ENCODE measurements around the gene TUB.

TUB gene

DNA sequence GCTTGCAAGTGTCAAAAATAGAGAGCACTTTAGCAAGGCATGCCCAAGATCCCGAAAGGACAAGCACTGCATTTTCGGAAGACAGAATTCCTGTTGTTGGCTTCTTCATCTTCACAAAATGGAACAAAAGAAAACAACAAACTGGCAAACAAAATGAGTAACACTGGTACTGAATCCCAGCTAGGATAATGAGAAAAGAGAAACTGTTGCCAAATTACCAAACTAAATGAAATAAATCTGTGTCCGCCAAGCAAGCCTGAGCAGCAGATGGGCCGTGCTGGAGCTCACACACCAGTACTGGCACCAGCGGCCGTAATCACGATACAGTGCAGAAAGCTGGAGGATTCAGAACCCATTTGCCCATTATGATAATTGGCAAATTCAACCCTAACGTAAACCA lies 30.6 kb downstream of the TUB start:
- Histone ChIP-seq H3K9me3 (ENCODE audit: control insufficient read depth, insufficient read depth, low read depth, low read length) (no peaks in the 10 kb centered on the region), H3K36me3 (ENCODE audit: control insufficient read depth, insufficient read depth, low read length) (peaks cover 27% of the 10 kb centered on the region), H3K9ac (ENCODE audit: low read length) (no peak overlapping the region), H3K27ac (ENCODE audit: low read depth, low read length) (no peak overlapping the region), H3K27me3 (ENCODE audit: control insufficient read depth, insufficient read depth, low read length) (no peaks in the 10 kb centered on the region), H3K4me1 (ENCODE audit: control insufficient read depth, insufficient read depth, low read length) (no peaks in the 10 kb centered on the region), H3K4me3 (ENCODE audit: low read depth, low read length) (no peak overlapping the region)

DNA sequence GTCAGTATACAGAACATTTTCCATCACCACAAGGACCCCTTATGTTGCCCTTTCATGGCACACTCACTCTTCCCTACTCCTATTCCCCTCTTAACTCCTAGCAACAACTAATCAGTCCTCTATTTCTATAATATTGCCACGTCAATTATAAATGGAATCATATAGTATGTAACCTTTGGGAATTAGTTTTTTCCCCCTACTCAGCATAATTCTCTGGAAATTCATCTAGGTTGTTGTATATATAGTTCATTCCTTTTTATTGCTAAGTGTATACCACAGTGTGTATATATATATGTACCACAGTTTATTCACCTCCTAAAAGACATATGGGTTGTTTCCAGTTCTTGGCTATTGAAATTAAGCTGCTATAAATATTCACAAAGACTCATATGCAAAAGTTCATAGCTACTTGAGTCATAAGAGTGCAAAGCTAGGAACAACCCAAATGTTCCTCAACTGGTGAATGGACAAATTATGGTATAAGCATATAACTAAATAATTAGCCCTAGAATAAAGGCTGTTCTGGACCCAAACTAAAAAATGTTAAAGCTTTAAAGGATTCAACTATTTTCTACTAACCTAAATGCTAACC lies 41.3 kb downstream of the TUB start:
- Histone ChIP-seq H3K4me1 (ENCODE audit: control insufficient read depth, insufficient read depth, low read length) (no peaks in the 10 kb centered on the region), H3K27me3 (ENCODE audit: control insufficient read depth, insufficient read depth, low read length) (no peaks in the 10 kb centered on the region), H3K36me3 (ENCODE audit: control insufficient read depth, insufficient read depth, low read length) (no peaks in the 10 kb centered on the region), H3K27ac (ENCODE audit: low read depth, low read length) (no peak overlapping the region), H3K9me3 (ENCODE audit: control insufficient read depth, insufficient read depth, low read depth, low read length) (no peaks in the 10 kb centered on the region), H3K9ac (ENCODE audit: low read length) (no peak overlapping the region), H3K4me3 (ENCODE audit: low read depth, low read length) (no peak overlapping the region)

DNA sequence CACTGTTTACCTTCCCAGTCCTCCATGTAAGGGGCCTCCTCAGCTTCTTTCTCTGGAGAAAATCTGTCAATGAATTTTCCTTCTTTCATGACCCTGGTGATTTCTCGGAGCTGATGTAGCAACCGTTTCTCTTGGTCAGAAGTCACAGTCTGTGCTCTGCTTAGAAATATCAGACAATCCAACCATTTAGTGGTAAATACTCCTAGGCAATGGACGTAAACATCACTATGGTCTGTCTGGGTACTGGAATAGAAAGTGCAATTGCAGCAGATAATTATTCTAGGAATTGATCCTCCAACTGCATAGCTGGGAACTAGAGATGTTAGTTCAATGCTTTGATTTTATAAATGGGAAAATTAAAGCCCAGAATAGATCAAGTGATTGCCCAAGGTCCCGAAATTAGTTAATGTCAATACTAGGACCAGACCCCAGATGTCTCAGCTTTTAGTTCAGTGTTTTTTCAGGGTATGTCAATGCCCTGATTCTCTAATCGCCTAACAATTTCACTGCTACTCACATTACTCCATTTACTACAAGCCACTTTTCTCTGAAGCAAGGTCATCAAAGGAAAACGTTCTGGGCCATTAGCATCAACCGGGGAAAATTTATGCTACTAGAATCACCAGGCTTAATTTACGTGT lies 45.8 kb downstream of the TUB start:
- Histone ChIP-seq H3K9me3 (ENCODE audit: control insufficient read depth, insufficient read depth, low read depth, low read length) (no peaks in the 10 kb centered on the region), H3K4me1 (ENCODE audit: control insufficient read depth, insufficient read depth, low read length) (no peaks in the 10 kb centered on the region), H3K27ac (ENCODE audit: low read depth, low read length) (no peak overlapping the region), H3K4me3 (ENCODE audit: low read depth, low read length) (no peak overlapping the region), H3K9ac (ENCODE audit: low read length) (no peak overlapping the region), H3K27me3 (ENCODE audit: control insufficient read depth, insufficient read depth, low read length) (no peaks in the 10 kb centered on the region), H3K36me3 (ENCODE audit: control insufficient read depth, insufficient read depth, low read length) (no peaks in the 10 kb centered on the region)

DNA sequence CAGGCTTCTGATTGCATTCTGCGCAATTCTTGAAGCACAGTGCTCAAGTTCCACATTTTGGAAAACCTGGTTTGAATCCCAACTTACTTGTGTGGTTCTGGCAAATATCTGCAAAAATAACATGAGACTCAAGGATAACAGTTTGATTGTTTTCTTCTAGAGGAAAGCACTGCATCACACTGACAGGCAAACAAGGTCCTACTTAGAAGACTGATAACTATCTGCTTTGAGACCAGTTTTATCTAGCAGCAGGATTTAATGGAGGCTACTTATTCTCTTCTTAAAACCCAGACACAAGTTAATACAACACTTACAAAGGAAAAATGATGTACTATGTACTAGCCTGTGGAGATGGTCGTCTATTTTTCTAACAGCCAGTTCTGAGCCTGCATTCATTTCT lies 46.4 kb downstream of the TUB start:
- no peaks in the 10 kb centered on the region for H3K27me3 ChIP-seq (ENCODE audit: control insufficient read depth, insufficient read depth, low read length)
- H3K4me3 ChIP-seq (ENCODE audit: low read depth, low read length) = no peak overlapping the region
- H3K27ac ChIP-seq (ENCODE audit: low read depth, low read length) = no peak overlapping the region

DNA sequence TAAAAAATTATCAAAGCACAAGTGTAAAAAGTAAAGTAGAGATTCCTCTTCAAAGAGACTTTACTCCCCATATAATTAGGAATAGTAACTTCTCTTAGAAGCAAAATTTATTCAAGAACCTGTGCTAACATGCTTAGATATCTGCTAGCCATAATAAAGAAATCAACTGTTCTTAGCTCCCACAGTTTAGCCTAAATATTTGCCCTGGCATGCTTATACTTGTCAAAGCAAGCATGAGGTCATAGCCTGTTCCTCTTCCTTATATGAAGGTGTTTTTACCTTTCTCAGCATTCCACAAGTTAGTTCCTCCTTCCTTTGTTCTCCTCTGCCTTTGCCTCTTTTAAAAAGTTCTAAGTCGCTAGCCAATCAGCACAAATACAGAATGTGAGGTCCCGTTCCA lies 57.5 kb downstream of the TUB start:
- Histone ChIP-seq H3K4me1 (ENCODE audit: control insufficient read depth, insufficient read depth, low read length) (no peaks in the 10 kb centered on the region), H3K27me3 (ENCODE audit: control insufficient read depth, insufficient read depth, low read length) (no peaks in the 10 kb centered on the region), H3K9me3 (ENCODE audit: control insufficient read depth, insufficient read depth, low read depth, low read length) (peaks cover 7% of the 10 kb centered on the region; the same call in 1 of the 2 replicates), H3K4me3 (ENCODE audit: low read depth, low read length) (no peak overlapping the region), H3K27ac (ENCODE audit: low read depth, low read length) (no peak overlapping the region), H3K36me3 (ENCODE audit: control insufficient read depth, insufficient read depth, low read length) (peaks cover 7% of the 10 kb centered on the region; the same call in 1 of the 2 replicates), H3K9ac (ENCODE audit: low read length) (no peak overlapping the region)

More for the DNA sequence above, 46.4 kb downstream of the TUB start:
- H3K9ac ChIP-seq (ENCODE audit: low read length) = no peak overlapping the region
- no peaks in the 10 kb centered on the region for H3K36me3 ChIP-seq (ENCODE audit: control insufficient read depth, insufficient read depth, low read length)
- no peaks in the 10 kb centered on the region for H3K4me1 ChIP-seq (ENCODE audit: control insufficient read depth, insufficient read depth, low read length)
- H3K9me3 ChIP-seq (ENCODE audit: control insufficient read depth, insufficient read depth, low read depth, low read length) = no peaks in the 10 kb centered on the region

DNA sequence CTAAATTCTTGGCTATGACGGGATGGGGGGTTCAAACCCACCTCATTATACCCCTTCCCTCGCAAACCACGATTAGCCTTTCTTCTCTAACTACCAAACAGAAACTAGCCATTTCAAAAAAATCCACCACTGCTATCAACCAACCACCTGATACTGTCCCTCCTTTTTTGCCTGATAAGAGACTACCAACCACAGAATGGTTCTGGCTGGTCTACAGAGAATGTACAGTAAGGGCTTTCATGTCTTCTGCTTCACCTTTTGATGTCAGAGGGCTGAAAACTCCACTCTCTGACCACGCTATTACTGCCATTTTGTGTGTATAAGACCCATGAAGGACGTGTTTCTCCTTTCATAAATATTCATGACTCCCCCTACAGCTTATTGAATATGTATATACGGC lies 68.7 kb downstream of the TUB start:
- Histone ChIP-seq H3K27ac (ENCODE audit: low read depth, low read length) (no peak overlapping the region), H3K36me3 (ENCODE audit: control insufficient read depth, insufficient read depth, low read length) (no peaks in the 10 kb centered on the region; the same call in 1 of the 2 replicates), H3K9ac (ENCODE audit: low read length) (no peak overlapping the region), H3K4me1 (ENCODE audit: control insufficient read depth, insufficient read depth, low read length) (peaks cover 18% of the 10 kb centered on the region), H3K9me3 (ENCODE audit: control insufficient read depth, insufficient read depth, low read depth, low read length) (no peaks in the 10 kb centered on the region), H3K27me3 (ENCODE audit: control insufficient read depth, insufficient read depth, low read length) (no peaks in the 10 kb centered on the region), H3K4me3 (ENCODE audit: low read depth, low read length) (no peak overlapping the region)
